ENCODE results near the gene ARSA.
"Not testable (repeated sequence)": the region's sequence is repeated elsewhere in the genome, so short reads cannot be mapped to it uniquely, and the experiment has no call there.

The ARSA gene

GRCh38 chr22:50612528-50613221 lies 15.3 kb downstream of the ARSA start:
- DNase-seq (ENCODE audit: low spot score), result no peak

GRCh38 chr22:50612168-50612527 lies 15.8 kb downstream of the ARSA start:
- DNase-seq (ENCODE audit: low spot score), result no peak
- Histone ChIP-seq H3K27ac (no peak overlapping the region), H3K4me3 (no peak overlapping the region)
- TF ChIP-seq, protein P1, sequence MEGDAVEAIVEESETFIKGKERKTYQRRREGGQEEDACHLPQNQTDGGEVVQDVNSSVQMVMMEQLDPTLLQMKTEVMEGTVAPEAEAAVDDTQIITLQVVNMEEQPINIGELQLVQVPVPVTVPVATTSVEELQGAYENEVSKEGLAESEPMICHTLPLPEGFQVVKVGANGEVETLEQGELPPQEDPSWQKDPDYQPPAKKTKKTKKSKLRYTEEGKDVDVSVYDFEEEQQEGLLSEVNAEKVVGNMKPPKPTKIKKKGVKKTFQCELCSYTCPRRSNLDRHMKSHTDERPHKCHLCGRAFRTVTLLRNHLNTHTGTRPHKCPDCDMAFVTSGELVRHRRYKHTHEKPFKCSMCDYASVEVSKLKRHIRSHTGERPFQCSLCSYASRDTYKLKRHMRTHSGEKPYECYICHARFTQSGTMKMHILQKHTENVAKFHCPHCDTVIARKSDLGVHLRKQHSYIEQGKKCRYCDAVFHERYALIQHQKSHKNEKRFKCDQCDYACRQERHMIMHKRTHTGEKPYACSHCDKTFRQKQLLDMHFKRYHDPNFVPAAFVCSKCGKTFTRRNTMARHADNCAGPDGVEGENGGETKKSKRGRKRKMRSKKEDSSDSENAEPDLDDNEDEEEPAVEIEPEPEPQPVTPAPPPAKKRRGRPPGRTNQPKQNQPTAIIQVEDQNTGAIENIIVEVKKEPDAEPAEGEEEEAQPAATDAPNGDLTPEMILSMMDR (IDR thresholded peaks at IDR 0.05), result no peak

More at GRCh38 chr22:50612528-50613221, 15.3 kb downstream of the ARSA start:
- H3K27ac ChIP-seq, result no peak overlapping the region
- H3K4me3 ChIP-seq, result no peak overlapping the region
- TF ChIP-seq, protein P1 (IDR thresholded peaks at IDR 0.05), result no peak

DNA sequence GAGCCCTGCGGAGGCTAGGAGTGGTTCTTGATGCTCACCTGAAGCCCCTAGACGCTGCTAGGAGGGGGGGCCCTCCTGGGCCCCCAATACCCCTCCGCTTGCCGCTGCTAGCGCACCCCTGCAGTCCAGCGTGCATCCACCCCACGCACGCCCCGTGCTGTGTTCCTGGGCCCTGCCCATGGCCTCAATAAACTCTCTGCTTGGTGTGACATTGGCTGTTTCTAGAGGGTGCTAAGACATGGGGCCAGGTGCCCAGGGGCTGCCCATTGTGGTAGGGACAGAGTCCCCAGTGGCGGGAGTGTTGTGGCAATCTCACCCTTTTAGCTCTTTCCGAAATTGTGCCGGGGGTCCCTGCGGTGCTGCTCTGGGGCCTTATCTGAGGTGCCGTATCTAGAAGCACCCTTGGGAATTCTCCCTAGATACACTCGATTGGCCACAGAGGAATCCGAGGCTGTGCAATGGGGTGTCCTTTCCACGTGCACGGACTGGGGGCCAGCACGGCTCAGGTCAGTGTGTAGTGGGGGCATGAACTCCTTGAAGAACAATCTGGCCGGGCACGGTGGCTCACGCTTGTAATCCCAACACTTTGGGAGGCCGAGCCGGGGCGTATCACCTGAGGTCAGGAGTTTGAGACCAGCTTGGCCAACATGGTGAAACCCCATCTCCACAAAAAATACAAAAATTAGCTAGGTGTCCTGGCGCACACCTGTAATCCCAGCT lies 16.5 kb downstream of the ARSA start:
- Histone ChIP-seq H3K27ac (no peak overlapping the region), H3K4me3 (no peak overlapping the region)
- TF ChIP-seq, protein P1 (IDR thresholded peaks at IDR 0.05), result no peak
- DNase-seq (ENCODE audit: low spot score), result no peak

DNA sequence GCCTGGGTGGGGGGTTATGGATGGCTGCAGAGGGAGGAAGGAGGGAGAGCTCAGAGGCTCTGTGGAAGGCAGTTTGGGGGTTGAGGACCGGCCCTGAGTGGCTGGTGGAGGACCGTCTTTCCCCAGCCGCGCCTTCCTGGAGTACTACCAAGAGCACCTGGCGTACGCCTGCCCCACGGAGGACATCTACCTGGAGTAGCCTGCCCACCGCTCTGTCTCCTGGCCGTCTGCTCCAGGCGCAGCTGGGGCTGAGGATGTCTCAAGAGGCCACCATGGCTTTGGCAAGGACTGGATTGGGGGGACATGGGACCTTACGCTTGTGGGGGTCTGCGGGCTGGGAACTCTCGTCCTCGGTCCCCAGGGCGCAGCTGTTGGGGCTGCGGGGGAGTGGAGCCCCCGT lies 17.4 kb downstream of the ARSA start:
- Histone ChIP-seq H3K4me3 (no peak overlapping the region), H3K27ac (no peak overlapping the region)
- TF ChIP-seq, protein P1 (IDR thresholded peaks at IDR 0.05), result no peak
- no peak for DNase-seq (ENCODE audit: low spot score)

- H3K4me3 ChIP-seq, result no peak overlapping the region
- TF ChIP-seq, protein P1 (IDR thresholded peaks at IDR 0.05), result no peak
- H3K27ac ChIP-seq, result no peak overlapping the region
- DNase-seq (ENCODE audit: low spot score), result no peak
Measured at GRCh38 chr22:50610041-50610451, 17.9 kb downstream of the ARSA start.

- no peak for DNase-seq (ENCODE audit: low spot score)
- TF ChIP-seq, protein P1 (IDR thresholded peaks at IDR 0.05), result no peak
- H3K27ac ChIP-seq, result no peak overlapping the region
- no peak overlapping the region for H3K4me3 ChIP-seq
Measured at GRCh38 chr22:50609599-50609998, 18.4 kb downstream of the ARSA start.

- TF ChIP-seq, protein P1 (IDR thresholded peaks at IDR 0.05), result no peak
- DNase-seq (ENCODE audit: low spot score), result no peak
- Histone ChIP-seq H3K4me3 (no peak overlapping the region), H3K27ac (no peak overlapping the region)
Measured at GRCh38 chr22:50608996-50609395, 19.0 kb downstream of the ARSA start.

GRCh38 chr22:50608058-50608840 lies 19.7 kb downstream of the ARSA start:
- not testable (repeated sequence) for H3K4me3 ChIP-seq; DNase-seq (ENCODE audit: low spot score); H3K27ac ChIP-seq
